Activated CD4-positive, alpha-beta T cell treated with anti-CD3 and anti-CD28 coated beads, Interleukin-2, amount 10 ng/mL, durations not matched to agents 24 days and 14 days (primary cell): ENCODE results near the gene BRK1. TPM values are rescaled to one million over a fixed set of nuclear protein-coding genes. Genes with fewer than 3 reads are reported as not detected.
"Not testable (repeated sequence)": the region's sequence is repeated elsewhere in the genome, so short reads cannot be mapped to it uniquely, and the experiment has no call there.

Experiments used
- DNase-seq: peaks from one replicate; pipeline ENCODE4 v3.0.0; 2022
- H3K27ac Mint-ChIP-seq: one replicate; pipeline ENCODE4 v1.8.0; 2022; ENCODE audit warnings: mild to moderate bottlenecking, mixed read lengths
- H3K27me3 Mint-ChIP-seq: one replicate; pipeline ENCODE4 v1.8.0; 2022; ENCODE audit warnings: mixed read lengths
- H3K36me3 Mint-ChIP-seq: one replicate; pipeline ENCODE4 v1.8.0; 2022; ENCODE audit warnings: low read depth, mild to moderate bottlenecking, mixed read lengths
- H3K4me1 Mint-ChIP-seq: one replicate; pipeline ENCODE4 v1.8.0; 2021; ENCODE audit warnings: mixed read lengths
- H3K4me3 Mint-ChIP-seq: one replicate; pipeline ENCODE4 v1.8.0; 2022; ENCODE audit warnings: mild to moderate bottlenecking, moderate library complexity, mixed read lengths
- H3K9me3 Mint-ChIP-seq: one replicate; pipeline ENCODE4 v1.8.0; 2021; ENCODE audit warnings: mixed read lengths
- intact Hi-C: fragments of 100-400 bp; cut with micrococcal nuclease; formaldehyde crosslinking; loops from one replicate; pipeline ENCODE4 v1.15.1; 2023
- total RNA-seq: library from RNA; stranded (reverse); gene quantifications from 2 replicates; pipeline ENCODE4 v1.2.3, GENCODE V29; 2022

Gene BRK1
- total RNA-seq, 1 donor from 2014 or later, result 99.6 TPM

- Mint-ChIP-seq H3K9me3 (no peaks in the 10 kb centered on the region), H3K4me1 (peaks cover 32% of the 10 kb centered on the region), H3K27me3 (peaks cover 2% of the 10 kb centered on the region), H3K27ac (peak overlapping the region; percentile 93), H3K36me3 (peaks cover 32% of the 10 kb centered on the region), H3K4me3 (peak overlapping the region; percentile 98)
- intact Hi-C loops, result loop anchor here (5.0 kb wide), 1 partner anchor 185 kb away; the partner anchor contains the start of gene CRELD1
- DNase-seq, result no peak
Measured at GRCh38 chr3:10116928-10117327, 1.5 kb downstream of the BRK1 start.

GRCh38 chr3:10119376-10119775 is 3.9 kb downstream of the BRK1 start:
- no peaks in the 10 kb centered on the region for H3K9me3 Mint-ChIP-seq
- H3K36me3 Mint-ChIP-seq, result peaks cover 46% of the 10 kb centered on the region
- H3K4me1 Mint-ChIP-seq, result peaks cover 44% of the 10 kb centered on the region

GRCh38 chr3:10121064-10121463 is 5.6 kb downstream of the BRK1 start:
- intact Hi-C loops, result no loop called here
- DNase-seq, result no peak
- H3K4me3 Mint-ChIP-seq, result no peak overlapping the region
- peaks cover 45% of the 10 kb centered on the region for H3K4me1 Mint-ChIP-seq
- H3K27me3 Mint-ChIP-seq, result no peaks in the 10 kb centered on the region
- no peaks in the 10 kb centered on the region for H3K9me3 Mint-ChIP-seq
- no peak overlapping the region for H3K27ac Mint-ChIP-seq
- peaks cover 54% of the 10 kb centered on the region for H3K36me3 Mint-ChIP-seq

More at GRCh38 chr3:10119376-10119775, 3.9 kb downstream of the BRK1 start:
- no peak for DNase-seq
- Mint-ChIP-seq H3K4me3 (no peak overlapping the region), H3K27ac (no peak overlapping the region), H3K27me3 (peaks cover 2% of the 10 kb centered on the region)
- intact Hi-C loops, result loop anchor here (5.0 kb wide), 1 partner anchor 187 kb away; the partner anchor contains the start of gene CRELD1

GRCh38 chr3:10122724-10123123 is 7.2 kb downstream of the BRK1 start:
- Mint-ChIP-seq H3K4me3 (peak overlapping the region; percentile 24), H3K9me3 (no peaks in the 10 kb centered on the region), H3K4me1 (peaks cover 37% of the 10 kb centered on the region), H3K36me3 (peaks cover 63% of the 10 kb centered on the region), H3K27me3 (no peaks in the 10 kb centered on the region), H3K27ac (peak overlapping the region; percentile 84)
- intact Hi-C loops, result no loop called here
- DNase-seq, result no peak

GRCh38 chr3:10135872-10136271 is 20.4 kb downstream of the BRK1 start:
- H3K36me3 Mint-ChIP-seq, H3K27me3 Mint-ChIP-seq, intact Hi-C loops, H3K4me1 Mint-ChIP-seq, H3K27ac Mint-ChIP-seq, DNase-seq, H3K4me3 Mint-ChIP-seq, H3K9me3 Mint-ChIP-seq: not testable (repeated sequence)

GRCh38 chr3:10136426-10137005 is 21.0 kb downstream of the BRK1 start:
- no peak for DNase-seq
- no peaks in the 10 kb centered on the region for H3K9me3 Mint-ChIP-seq
- H3K36me3 Mint-ChIP-seq, result no peaks in the 10 kb centered on the region
- H3K27ac Mint-ChIP-seq, result no peak overlapping the region
- intact Hi-C loops, result no loop called here
- no peaks in the 10 kb centered on the region for H3K27me3 Mint-ChIP-seq
- no peak overlapping the region for H3K4me3 Mint-ChIP-seq
- peaks cover 7% of the 10 kb centered on the region for H3K4me1 Mint-ChIP-seq

- intact Hi-C loops, result no loop called here
- Mint-ChIP-seq H3K36me3 (no peaks in the 10 kb centered on the region), H3K4me1 (peaks cover 7% of the 10 kb centered on the region), H3K9me3 (no peaks in the 10 kb centered on the region), H3K4me3 (no peak overlapping the region), H3K27me3 (no peaks in the 10 kb centered on the region), H3K27ac (no peak overlapping the region)
- DNase-seq, result no peak
Measured at GRCh38 chr3:10137178-10137577, 21.7 kb downstream of the BRK1 start.

GRCh38 chr3:10140996-10141546 is 25.6 kb downstream of the BRK1 start:
- Mint-ChIP-seq H3K27ac (peak overlapping the region; percentile 88), H3K36me3 (peaks cover 25% of the 10 kb centered on the region), H3K27me3 (no peaks in the 10 kb centered on the region), H3K4me1 (peaks cover 20% of the 10 kb centered on the region), H3K9me3 (no peaks in the 10 kb centered on the region), H3K4me3 (peak overlapping the region; percentile 96)
- intact Hi-C loops, result loop anchor here (1.0 kb wide), 2 partner anchors 26 to 115 kb away; partner anchors contain the start of genes BRK1 and FANCD2
- no peak for DNase-seq

- no peaks in the 10 kb centered on the region for H3K27me3 Mint-ChIP-seq
- no peaks in the 10 kb centered on the region for H3K9me3 Mint-ChIP-seq
- peaks cover 26% of the 10 kb centered on the region for H3K4me1 Mint-ChIP-seq
- peak; percentile 72 for DNase-seq
- H3K4me3 Mint-ChIP-seq, result peak overlapping the region; percentile 96
- H3K36me3 Mint-ChIP-seq, result peaks cover 32% of the 10 kb centered on the region
- intact Hi-C loops, result loop anchor here (1.0 to 2.0 kb wide), 3 partner anchors 50 to 107 kb away; no protein-coding TSS in a partner anchor
- H3K27ac Mint-ChIP-seq, result peak overlapping the region; percentile 88
Measured at GRCh38 chr3:10142707-10143560, 27.5 kb downstream of the BRK1 start.

GRCh38 chr3:10145685-10146084 is 30.2 kb downstream of the BRK1 start:
- Mint-ChIP-seq H3K4me1 (peaks cover 28% of the 10 kb centered on the region), H3K4me3 (peak overlapping the region; percentile 75), H3K36me3 (peaks cover 51% of the 10 kb centered on the region), H3K27me3 (no peaks in the 10 kb centered on the region), H3K9me3 (no peaks in the 10 kb centered on the region), H3K27ac (peak overlapping the region; percentile 49)
- intact Hi-C loops, result no loop called here
- no peak for DNase-seq

- peaks cover 17% of the 10 kb centered on the region for H3K4me1 Mint-ChIP-seq
- no peak overlapping the region for H3K4me3 Mint-ChIP-seq
- no peak for DNase-seq
- H3K27me3 Mint-ChIP-seq, result no peaks in the 10 kb centered on the region
- H3K9me3 Mint-ChIP-seq, result no peaks in the 10 kb centered on the region
- no peak overlapping the region for H3K27ac Mint-ChIP-seq
- H3K36me3 Mint-ChIP-seq, result peaks cover 63% of the 10 kb centered on the region
- intact Hi-C loops, result no loop called here
Measured at GRCh38 chr3:10149226-10149625, 33.8 kb downstream of the BRK1 start.

GRCh38 chr3:10150987-10151386 is 35.5 kb downstream of the BRK1 start:
- Mint-ChIP-seq H3K27ac (no peak overlapping the region), H3K9me3 (peaks cover under 1% of the 10 kb centered on the region), H3K36me3 (peaks cover 68% of the 10 kb centered on the region), H3K27me3 (no peaks in the 10 kb centered on the region), H3K4me1 (peaks cover 14% of the 10 kb centered on the region), H3K4me3 (no peak overlapping the region)
- intact Hi-C loops, result no loop called here
- DNase-seq, result no peak

GRCh38 chr3:10154335-10155122 is 39.1 kb downstream of the BRK1 start:
- Mint-ChIP-seq H3K4me1 (peaks cover 8% of the 10 kb centered on the region), H3K9me3 (peaks cover 5% of the 10 kb centered on the region), H3K27me3 (no peaks in the 10 kb centered on the region), H3K4me3 (no peak overlapping the region), H3K27ac (no peak overlapping the region), H3K36me3 (peaks cover 57% of the 10 kb centered on the region)
- intact Hi-C loops, result no loop called here
- DNase-seq, result no peak
